T-helper 22 cell (primary cell): ENCODE results near the gene CMTM2.

Source experiments
- DNase-seq: peaks from one replicate; pipeline ENCODE4 v3.0.0-alpha.2; 2020; ENCODE audit warnings: low read depth

CMTM2 gene

GRCh38 chr16:66578651-66579531 is at the start of gene CMTM2:
Gene CMTM2 (plus strand): TSS chr16:66579463. CDS start chr16:66579608, 145 bp downstream.
- no peak for DNase-seq

GRCh38 chr16:66529475-66529874 is 49.8 kb upstream of the CMTM2 start:
- no peak for DNase-seq

- no peak for DNase-seq
These were observed 44.9 kb upstream of the CMTM2 start for GRCh38 chr16:66534376-66534799.

GRCh38 chr16:66536525-66536924 is 42.7 kb upstream of the CMTM2 start:
- no peak for DNase-seq

GRCh38 chr16:66537236-66537635 is 42.0 kb upstream of the CMTM2 start:
- DNase-seq, result no peak

GRCh38 chr16:66538910-66539309 is 40.4 kb upstream of the CMTM2 start:
- no peak for DNase-seq

GRCh38 chr16:66539623-66540469 is 39.4 kb upstream of the CMTM2 start:
- no peak for DNase-seq

- DNase-seq, result no peak
These were observed 37.6 kb upstream of the CMTM2 start for GRCh38 chr16:66541388-66542355.

- DNase-seq, result no peak
These were observed 36.9 kb upstream of the CMTM2 start for GRCh38 chr16:66542396-66542795.

GRCh38 chr16:66543541-66543940 is 35.7 kb upstream of the CMTM2 start:
- no peak for DNase-seq

GRCh38 chr16:66544016-66544757 is 35.1 kb upstream of the CMTM2 start:
- DNase-seq, result no peak

GRCh38 chr16:66547101-66547989 is 31.9 kb upstream of the CMTM2 start:
- DNase-seq, result no peak

- no peak for DNase-seq
These were observed 31.2 kb upstream of the CMTM2 start for GRCh38 chr16:66548068-66548467.

- DNase-seq, result no peak
These were observed 30.4 kb upstream of the CMTM2 start for GRCh38 chr16:66548868-66549267.

- DNase-seq, result peak; percentile 45
These were observed 29.8 kb upstream of the CMTM2 start, which contains the start of gene TK2 for GRCh38 chr16:66549284-66550131. Gene TK2 (minus strand): TSS chr16:66550122. CDS start chr16:66550061, 61 bp downstream.

- peak; percentile 51 for DNase-seq
These were observed 27.9 kb upstream of the CMTM2 start for GRCh38 chr16:66551348-66551759.

- no peak for DNase-seq
These were observed 27.4 kb upstream of the CMTM2 start for GRCh38 chr16:66551788-66552285.

- DNase-seq, result peak; percentile 80
These were observed 26.7 kb upstream of the CMTM2 start, which contains the start of gene CKLF for GRCh38 chr16:66552286-66553177. Gene CKLF (plus strand): TSS chr16:66552576. CDS start chr16:66552716, 140 bp downstream.
